Neural progenitor cell (in vitro differentiated cells): ENCODE data around the gene PCDHB5.
"Not testable (repeated sequence)": the region's sequence is repeated elsewhere in the genome, so short reads cannot be mapped to it uniquely, and the experiment has no call there.

Experiments
- EZH2phosphoT487 ChIP-seq: fragments of 200-600 bp; sonication (generic); IDR thresholded peaks from 2 replicates; pipeline ENCODE4 v1.6.1; 2017; ENCODE audit warnings: antibody characterized with exemption
- TF ChIP-seq, protein P1 (sequence below): fragments of 200-600 bp; sonication (generic); IDR thresholded peaks from 2 replicates; pipeline ENCODE4 v1.5.1; 2017; ENCODE audit warnings: antibody characterized with exemption, mild to moderate bottlenecking

DNA sequence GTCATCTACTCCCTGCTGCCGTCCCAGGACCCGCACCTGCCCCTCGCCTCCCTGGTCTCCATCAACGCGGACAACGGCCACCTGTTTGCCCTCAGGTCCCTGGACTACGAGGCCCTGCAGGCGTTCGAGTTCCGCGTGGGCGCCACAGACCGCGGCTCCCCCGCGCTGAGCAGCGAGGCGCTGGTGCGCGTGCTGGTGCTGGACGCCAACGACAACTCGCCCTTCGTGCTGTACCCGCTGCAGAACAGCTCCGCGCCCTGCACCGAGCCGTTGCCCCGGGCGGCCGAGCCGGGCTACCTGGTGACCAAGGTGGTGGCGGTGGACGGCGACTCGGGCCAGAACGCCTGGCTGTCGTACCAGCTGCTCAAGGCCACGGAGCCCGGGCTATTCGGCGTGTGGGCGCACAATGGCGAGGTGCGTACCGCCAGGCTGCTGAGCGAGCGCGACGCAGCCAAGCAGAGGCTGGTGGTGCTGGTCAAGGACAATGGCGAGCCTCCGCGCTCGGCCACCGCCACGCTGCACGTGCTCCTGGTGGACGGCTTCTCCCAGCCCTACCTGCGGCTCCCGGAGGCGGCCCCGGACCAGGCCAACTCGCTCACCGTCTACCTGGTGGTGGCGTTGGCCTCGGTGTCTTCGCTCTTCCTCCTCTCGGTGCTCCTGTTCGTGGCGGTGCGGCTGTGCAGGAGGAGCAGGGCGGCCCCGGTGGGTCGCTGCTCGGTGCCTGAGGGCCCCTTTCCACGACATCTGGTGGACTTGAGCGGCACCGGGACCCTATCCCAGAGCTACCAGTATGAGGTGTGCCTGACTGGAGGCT, 39.5 kb downstream of the PCDHB5 start:
- TF ChIP-seq, protein P1, sequence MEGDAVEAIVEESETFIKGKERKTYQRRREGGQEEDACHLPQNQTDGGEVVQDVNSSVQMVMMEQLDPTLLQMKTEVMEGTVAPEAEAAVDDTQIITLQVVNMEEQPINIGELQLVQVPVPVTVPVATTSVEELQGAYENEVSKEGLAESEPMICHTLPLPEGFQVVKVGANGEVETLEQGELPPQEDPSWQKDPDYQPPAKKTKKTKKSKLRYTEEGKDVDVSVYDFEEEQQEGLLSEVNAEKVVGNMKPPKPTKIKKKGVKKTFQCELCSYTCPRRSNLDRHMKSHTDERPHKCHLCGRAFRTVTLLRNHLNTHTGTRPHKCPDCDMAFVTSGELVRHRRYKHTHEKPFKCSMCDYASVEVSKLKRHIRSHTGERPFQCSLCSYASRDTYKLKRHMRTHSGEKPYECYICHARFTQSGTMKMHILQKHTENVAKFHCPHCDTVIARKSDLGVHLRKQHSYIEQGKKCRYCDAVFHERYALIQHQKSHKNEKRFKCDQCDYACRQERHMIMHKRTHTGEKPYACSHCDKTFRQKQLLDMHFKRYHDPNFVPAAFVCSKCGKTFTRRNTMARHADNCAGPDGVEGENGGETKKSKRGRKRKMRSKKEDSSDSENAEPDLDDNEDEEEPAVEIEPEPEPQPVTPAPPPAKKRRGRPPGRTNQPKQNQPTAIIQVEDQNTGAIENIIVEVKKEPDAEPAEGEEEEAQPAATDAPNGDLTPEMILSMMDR: not testable (repeated sequence)
- not testable (repeated sequence) for TF ChIP-seq EZH2phosphoT487
